K562 (cell line): ENCODE results near the gene SLC16A12. TPM values are rescaled to one million over a fixed set of nuclear protein-coding genes. Genes with fewer than 3 reads are reported as not detected.

Source experiments
- ATAC-seq: fragments of 200-7000 bp; cut with Tn5 transposase; 3 replicates; pipeline ENCODE4 v1.9.1; 2020; ENCODE audit warnings: moderate library complexity
- BruUV-seq: library from RNA; stranded (reverse); fragments of 400-500 nt; replicated peaks from 2 replicates; lab custom pipeline; 2021; lab: Mats Ljungman, UMichigan
- CTCF ChIA-PET: fragments of 300-600 bp; formaldehyde crosslinking; extraction: SDS; loops from one replicate; lab custom pipeline; 2021; ENCODE audit warnings: low intra/inter-chr PET ratio; lab: Yijun Ruan, JAX
- POLR2A ChIA-PET: fragments of 300-600, 350-650 bp; sonication (Branson Sonifier 250); formaldehyde crosslinking; extraction: SDS; loops from one replicate; lab custom pipeline; 2021; ENCODE audit warnings: antibody characterized with exemption, inconsistent platforms; lab: Yijun Ruan, JAX
- DNase-seq, 4 experiments: peaks; one replicate each; pipeline versions ENCODE4 v3.0.0 to v3.0.0-alpha.2; 2011 to 2018; ENCODE audit warnings: low spot score in 3 of 4, mixed read lengths in 3 of 4; ENCODE audit errors: extremely low read depth in 1 of 4
- FAIRE-seq: peaks from 2 replicates; lab custom pipeline; 2011; peaks lifted over from hg19 to GRCh38; lab: Jason Lieb, UNC
- H2AFZ ChIP-seq: 2 replicates; pipeline ENCODE4 v1.6.0; 2011; ENCODE audit warnings: low read depth, low read length, control low read depth, inconsistent platforms
- H3K27ac ChIP-seq: fragments of 200-600 bp; 3 replicates; pipeline ENCODE4 v1.8.0; 2011; ENCODE audit warnings: low read depth, mild to moderate bottlenecking, control low read depth, inconsistent platforms, low read length, moderate library complexity, mixed read lengths; ENCODE audit errors: extremely low read depth
- H3K27me3 ChIP-seq, 2 experiments: fragments of 300-600 bp in 1 of 2; 2 replicates in 1 of 2; 3 replicates in 1 of 2; pipeline versions ENCODE4 v1.6.0 to v1.8.0; 2011; ENCODE audit warnings: inconsistent platforms in 2 of 2, low read length in 2 of 2, mild to moderate bottlenecking in 1 of 2, mixed read lengths in 1 of 2, moderate library complexity in 1 of 2; ENCODE audit not compliant: control insufficient read depth in 2 of 2, insufficient read depth in 2 of 2
- H3K36me3 ChIP-seq: fragments of 300-600 bp; 3 replicates; pipeline ENCODE4 v1.8.0; 2011; ENCODE audit warnings: mild to moderate bottlenecking, low read length, inconsistent platforms; ENCODE audit not compliant: control insufficient read depth, insufficient read depth
- H3K4me1 ChIP-seq, 2 experiments: fragments of 200-600 bp in 1 of 2; replicated peaks in 1 of 2; 2 replicates in 1 of 2; 3 replicates in 1 of 2; pipeline versions ENCODE4 v1.5.1 to v1.8.0; 2011; ENCODE audit warnings: inconsistent platforms in 2 of 2, low read length in 2 of 2, mild to moderate bottlenecking in 1 of 2, mixed read lengths in 1 of 2, moderate library complexity in 1 of 2; ENCODE audit not compliant: control insufficient read depth in 2 of 2, insufficient read depth in 2 of 2
- H3K4me2 ChIP-seq: 2 replicates; pipeline ENCODE4 v1.6.1; 2011; ENCODE audit warnings: low read length, control low read depth, inconsistent platforms, mixed read lengths; ENCODE audit not compliant: insufficient read depth
- H3K4me3 ChIP-seq: fragments of 200-600 bp; sonication (generic), shearing (Covaris generic); 2 replicates; pipeline ENCODE4 v1.5.1; 2016; ENCODE audit warnings: control low read depth, inconsistent platforms
- H3K79me2 ChIP-seq: fragments of 200-600 bp; 3 replicates; pipeline ENCODE4 v1.8.0; 2011; ENCODE audit warnings: low read length, inconsistent platforms; ENCODE audit not compliant: control insufficient read depth, insufficient read depth
- H3K9ac ChIP-seq, 2 experiments: 2 replicates each; pipeline versions ENCODE4 v1.6.0 to v1.6.1; 2011; ENCODE audit warnings: low read depth in 2 of 2, low read length in 2 of 2, control low read depth in 1 of 2, inconsistent platforms in 1 of 2, mild to moderate bottlenecking in 1 of 2, mixed read lengths in 1 of 2; ENCODE audit not compliant: insufficient read depth in 1 of 2
- H3K9me1 ChIP-seq: one replicate; pipeline ENCODE4 v1.6.0; 2011; ENCODE audit warnings: inconsistent platforms, mild to moderate bottlenecking, low read length, moderate library complexity; ENCODE audit not compliant: control insufficient read depth, insufficient read depth
- H3K9me3 ChIP-seq: replicated peaks from 2 replicates; pipeline ENCODE4 v1.5.1; 2011; ENCODE audit warnings: low read depth, low read length, inconsistent platforms; ENCODE audit not compliant: control insufficient read depth, insufficient read depth
- H4K20me1 ChIP-seq: replicated peaks from 2 replicates; pipeline ENCODE4 v1.6.1; 2011; ENCODE audit warnings: low read length, inconsistent platforms, mixed read lengths; ENCODE audit not compliant: control insufficient read depth, insufficient read depth
- DLX4 ChIP-seq: fragments of 250-450 bp; sonication (Bioruptor Pico); IDR thresholded peaks from 2 replicates; pipeline ENCODE4 v1.6.1; 2021; ENCODE audit warnings: mild to moderate bottlenecking
- TBL1XR1 ChIP-seq, 2 experiments: IDR thresholded peaks; 2 replicates each; pipeline ENCODE4 v1.6.1; 2012; ENCODE audit warnings: improper control_type of control experiment in 2 of 2, low read length in 2 of 2, mild to moderate bottlenecking in 1 of 2
- TOE1 ChIP-seq, 2 experiments: fragments of 450-650 bp in 1 of 2; sonication (generic) in 1 of 2; formaldehyde crosslinking in 1 of 2; IDR thresholded peaks; 2 replicates each; pipeline versions ENCODE4 v1.7.1 to v1.8.0; 2016 to 2022; ENCODE audit warnings: borderline replicate concordance in 2 of 2, mild to moderate bottlenecking in 2 of 2, antibody characterized with exemption in 1 of 2, inconsistent platforms in 1 of 2, low read depth in 1 of 2, missing genetic modification reagents in 1 of 2, moderate library complexity in 1 of 2
- ZNF407 ChIP-seq: fragments of 450-650 bp; IDR thresholded peaks from 2 replicates; pipeline ENCODE4 v1.6.1; 2016; ENCODE audit warnings: low read depth
- WGBS: fragments of 100-300 bp; shearing (Covaris generic); methylation state at CpG from one replicate; pipeline ENCODE4 v1.1.6; 2016; ENCODE audit warnings: low coverage, mixed read lengths; ENCODE audit not compliant: insufficient coverage; ENCODE audit errors: missing lambda C conversion rate; 5-methylcytosine and 5-hydroxymethylcytosine counted together
- in situ Hi-C: fragments of 300-500 bp; cut with MboI; formaldehyde crosslinking; loops from 4 replicates; pipeline ENCODE4 v1.15.0; 2018; ENCODE audit warnings: inconsistent platforms, mixed read lengths
- intact Hi-C: fragments of 100-400 bp; cut with micrococcal nuclease; formaldehyde crosslinking; loops from 2 replicates; pipeline ENCODE4 v1.14.2; 2022
- polyA plus RNA-seq, 8 experiments: library from polyadenylated mRNA; depleted of rRNA in 4 of 8; stranded (reverse) in 5 of 8; unstranded in 3 of 8; fragments of >200 nt; fragmentation: Nextera tagmentation in 2 of 8; fragmentation: Illumina TruSeq in 1 of 8; extraction: Ambion mirVana in 2 of 8; extraction: Trizol in 1 of 8; gene quantifications; 2 replicates each; pipeline versions ENCODE4 v1.2.1 to v1.2.3, GENCODE V29; 2011 to 2014; ENCODE audit warnings: inconsistent platforms in 1 of 8, missing spikeins in 1 of 8
- total RNA-seq, 7 experiments: library from RNA; depleted of rRNA in 6 of 7; stranded (reverse); fragments of >200 nt in 6 of 7; fragmentation: Illumina TruSeq in 2 of 7; extraction: Trizol in 2 of 7; gene quantifications; 2 replicates each; pipeline versions ENCODE4 v1.2.1 to v1.2.3, GENCODE V29; 2011 to 2021; ENCODE audit warnings: low replicate concordance in 1 of 7

SLC16A12 gene
- total and polyA plus RNA-seq, 9 of the 15 experiments (the other 6 are each of a cell fraction or from before 2014, with no cell fraction given): not detected

DNA sequence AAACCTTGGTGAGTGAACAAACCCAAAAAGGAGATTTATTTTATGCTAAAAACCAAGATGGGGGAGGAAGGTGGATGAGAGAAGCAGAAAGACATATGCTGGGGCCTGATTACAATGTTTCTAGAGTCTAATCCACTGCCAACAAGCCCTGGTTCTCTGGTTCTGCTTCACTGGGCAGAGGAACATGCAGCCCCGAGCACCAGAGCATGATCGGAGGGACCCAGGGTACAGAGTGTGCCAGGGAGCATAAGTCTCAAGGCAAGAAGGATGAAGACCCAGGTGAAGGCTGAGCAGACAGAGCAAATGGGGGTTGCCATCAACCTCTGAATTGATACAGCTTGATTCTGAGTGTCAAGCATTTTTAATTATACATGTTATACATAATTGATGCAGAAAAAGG is 30.7 kb downstream of the SLC16A12 start (continued):
- no peak for TF ChIP-seq TOE1 (IDR thresholded peaks at IDR 0.05; ENCODE audit: borderline replicate concordance)
- no peak for TF ChIP-seq TOE1 (CRISPR knock-in tag; IDR thresholded peaks at IDR 0.05; ENCODE audit: borderline replicate concordance, low read depth)

- no peaks in the 10 kb centered on the region for H3K9me1 ChIP-seq
- H3K4me1 ChIP-seq: no peaks in the 10 kb centered on the region
- no peak for DNase-seq
- intact Hi-C loops: no loop called here
- ATAC-seq: no peak
- no peaks in the 10 kb centered on the region; a peak in 1 of 5 replicates for H3K27me3 ChIP-seq
- in situ Hi-C loops: no loop called here
- no peak overlapping the region for H3K4me3 ChIP-seq
- H3K9me3 ChIP-seq: no peaks in the 10 kb centered on the region
- H4K20me1 ChIP-seq: no peaks in the 10 kb centered on the region
- no peak overlapping the region for H3K4me2 ChIP-seq
- no peaks in the 10 kb centered on the region for H3K36me3 ChIP-seq
- 0% methylated on average over 4 of the region's 4 CpGs for WGBS
- ChIA-PET CTCF (interaction anchor here (0.5 kb wide), 1 partner anchor 60 kb away, joined by 3 read pairs; no protein-coding TSS in a partner anchor), POLR2A (interaction anchor here (1.5 kb wide), 1 partner anchor 11 kb away, joined by 3 read pairs; no protein-coding TSS in a partner anchor)
- no TSS peak for BruUV-seq
- H2AFZ ChIP-seq: no peak overlapping the region
- H3K79me2 ChIP-seq: no peaks in the 10 kb centered on the region
- H3K9ac ChIP-seq: no peak overlapping the region
- FAIRE-seq: no peak
- no peak overlapping the region for H3K27ac ChIP-seq
- TF ChIP-seq TBL1XR1 (IDR thresholded peaks at IDR 0.05; ENCODE audit: low read length in 2 of 2) (no peak), DLX4 (CRISPR knock-in tag) (no peak), ZNF407 (no peak)
Measured at GRCh38 chr10:89503652-89504370, 31.6 kb downstream of the SLC16A12 start.
